GM23338 (cell line): ENCODE data around the gene SEMA5A. TPM values are rescaled to one million over a fixed set of nuclear protein-coding genes. Genes with fewer than 3 reads are reported as not detected.

Experiments used
- ATAC-seq: fragments of 200-7000 bp; cut with Tn5 transposase; 3 replicates; pipeline ENCODE4 v1.9.1; 2020
- DNase-seq: peaks from one replicate; pipeline ENCODE4 v3.0.0-alpha.2; 2015; ENCODE audit warnings: low spot score
- H2AFZ ChIP-seq: fragments of 200-600 bp; sonication (generic); 2 replicates; pipeline ENCODE4 v1.8.0; 2016; ENCODE audit warnings: antibody characterized with exemption, mild to moderate bottlenecking, moderate library complexity
- H3F3A ChIP-seq: fragments of 200-600 bp; sonication (generic); replicated peaks from 2 replicates; pipeline ENCODE4 v1.8.0; 2017; ENCODE audit warnings: antibody characterized with exemption, mixed run types, low read depth
- H3K27ac ChIP-seq: fragments of 200-600 bp; sonication (generic); 2 replicates; pipeline ENCODE4 v1.6.1; 2016; ENCODE audit warnings: low read depth
- H3K27me3 ChIP-seq: fragments of 200-600 bp; sonication (generic); 2 replicates; pipeline ENCODE4 v1.8.0; 2016; ENCODE audit warnings: mild to moderate bottlenecking, mixed run types, moderate library complexity; ENCODE audit not compliant: insufficient read depth
- H3K36me3 ChIP-seq: fragments of 200-600 bp; sonication (generic); 2 replicates; pipeline ENCODE4 v1.8.0; 2016; ENCODE audit warnings: mild to moderate bottlenecking; ENCODE audit not compliant: insufficient read depth
- H3K4me1 ChIP-seq: fragments of 200-600 bp; sonication (generic); 2 replicates; pipeline ENCODE4 v1.8.0; 2016; ENCODE audit warnings: mild to moderate bottlenecking, moderate library complexity; ENCODE audit not compliant: insufficient read depth
- H3K4me2 ChIP-seq: fragments of 200-600 bp; sonication (generic); 2 replicates; pipeline ENCODE4 v1.7.1; 2017; ENCODE audit warnings: mixed run types
- H3K4me3 ChIP-seq: fragments of 200-600 bp; sonication (generic); 2 replicates; pipeline ENCODE4 v1.6.1; 2016; ENCODE audit warnings: mixed run types
- H3K79me2 ChIP-seq: fragments of 200-600 bp; sonication (generic); replicated peaks from 2 replicates; pipeline ENCODE4 v1.8.0; 2017; ENCODE audit warnings: mild to moderate bottlenecking; ENCODE audit not compliant: insufficient read depth
- H3K9me2 ChIP-seq: fragments of 200-600 bp; sonication (generic); 2 replicates; pipeline ENCODE4 v1.8.0; 2017; ENCODE audit not compliant: insufficient read depth
- H4K20me1 ChIP-seq: fragments of 200-600 bp; sonication (generic); replicated peaks from 2 replicates; pipeline ENCODE4 v1.8.0; 2017; ENCODE audit warnings: mild to moderate bottlenecking; ENCODE audit not compliant: insufficient read depth
- H3K27ac Mint-ChIP-seq: 2 replicates; pipeline ENCODE4 v1.8.0; 2020; ENCODE audit warnings: inconsistent platforms, mild to moderate bottlenecking, moderate library complexity, mixed read lengths
- H3K27me3 Mint-ChIP-seq: 3 replicates; pipeline ENCODE4 v1.8.0; 2022; ENCODE audit warnings: low read depth, mild to moderate bottlenecking, moderate library complexity, mixed read lengths, inconsistent platforms; ENCODE audit not compliant: insufficient read depth, poor library complexity
- H3K36me3 Mint-ChIP-seq: 3 replicates; pipeline ENCODE4 v1.8.0; 2021; ENCODE audit warnings: low read depth, mild to moderate bottlenecking, inconsistent platforms, moderate library complexity, mixed read lengths
- H3K4me1 Mint-ChIP-seq: 3 replicates; pipeline ENCODE4 v1.8.0; 2020; ENCODE audit warnings: mild to moderate bottlenecking, inconsistent platforms, mixed read lengths
- H3K4me3 Mint-ChIP-seq: 3 replicates; pipeline ENCODE4 v1.8.0; 2021; ENCODE audit warnings: moderate library complexity, mild to moderate bottlenecking, inconsistent platforms, mixed read lengths
- H3K9me3 Mint-ChIP-seq: 3 replicates; pipeline ENCODE4 v1.8.0; 2020; ENCODE audit warnings: moderate library complexity, mild to moderate bottlenecking, inconsistent platforms, mixed read lengths
- CREB1 ChIP-seq: fragments of 250-450 bp; sonication (Bioruptor Pico); IDR thresholded peaks from 2 replicates; pipeline ENCODE4 v1.5.0; 2020; ENCODE audit warnings: low read depth, mild to moderate bottlenecking, moderate library complexity
- CTCF ChIP-seq, 2 experiments: fragments of 200-600 bp in 1 of 2; sonication (generic) in 1 of 2; conservative IDR thresholded peaks; 2 replicates each; pipeline versions ENCODE4 v1.5.1 to v1.6.1; 2016 to 2017; ENCODE audit warnings: antibody characterized with exemption in 2 of 2, low read depth in 2 of 2, mild to moderate bottlenecking in 2 of 2, moderate library complexity in 1 of 2
- ETS1 ChIP-seq: IDR thresholded peaks from 2 replicates; pipeline ENCODE4 v1.6.1; 2016; ENCODE audit warnings: antibody characterized with exemption
- EZH2 ChIP-seq: fragments of 200-600 bp; sonication (generic); IDR thresholded peaks from one replicate; pipeline ENCODE4 v1.8.0; 2017; ENCODE audit warnings: antibody characterized with exemption, mild to moderate bottlenecking, low read depth; ENCODE audit not compliant: unreplicated experiment
- EZH2phosphoT487 ChIP-seq: fragments of 200-600 bp; sonication (generic); IDR thresholded peaks from one replicate; pipeline ENCODE4 v1.8.1; 2018; ENCODE audit warnings: antibody characterized with exemption; ENCODE audit not compliant: unreplicated experiment
- JUNB ChIP-seq: IDR thresholded peaks from one replicate; pipeline ENCODE4 v1.6.1; 2016; ENCODE audit warnings: antibody characterized with exemption; ENCODE audit not compliant: unreplicated experiment
- NANOG ChIP-seq: IDR thresholded peaks from 2 replicates; pipeline ENCODE4 v1.6.1; 2016; ENCODE audit warnings: antibody characterized with exemption, borderline replicate concordance
- POLR2AphosphoS5 ChIP-seq: IDR thresholded peaks from 2 replicates; pipeline ENCODE4 v1.6.1; 2016; ENCODE audit warnings: antibody characterized with exemption, low read depth
- REST ChIP-seq: IDR thresholded peaks from one replicate; pipeline ENCODE4 v1.6.1; 2018; ENCODE audit warnings: antibody characterized with exemption; ENCODE audit not compliant: unreplicated experiment
- STAT1 ChIP-seq: IDR thresholded peaks from one replicate; pipeline ENCODE4 v1.6.1; 2016; ENCODE audit warnings: antibody characterized with exemption; ENCODE audit not compliant: unreplicated experiment
- ZNF114 ChIP-seq: fragments of 250-450 bp; sonication (Bioruptor Pico); IDR thresholded peaks from 2 replicates; pipeline ENCODE4 v1.5.0; 2020; ENCODE audit warnings: mild to moderate bottlenecking, moderate library complexity
- ZNF331 ChIP-seq: fragments of 250-450 bp; sonication (Bioruptor Pico); IDR thresholded peaks from 2 replicates; pipeline ENCODE4 v1.5.0; 2020; ENCODE audit warnings: low read depth, mild to moderate bottlenecking, moderate library complexity
- ZNF462 ChIP-seq: fragments of 250-450 bp; sonication (Bioruptor Pico); IDR thresholded peaks from 2 replicates; pipeline ENCODE4 v1.5.0; 2020; ENCODE audit warnings: mild to moderate bottlenecking, moderate library complexity
- polyA plus RNA-seq: library from polyadenylated mRNA; unstranded; fragments of >200 nt; fragmentation: Nextera tagmentation; extraction: Ambion mirVana; gene quantifications from 2 replicates; pipeline ENCODE4 v1.2.1, GENCODE V29; 2016
- total RNA-seq: library from RNA; depleted of rRNA; stranded (reverse); fragments of >200 nt; shearing (Covaris generic); gene quantifications from 2 replicates; pipeline ENCODE4 v1.2.3, GENCODE V29; 2014

The SEMA5A gene
- total and polyA plus RNA-seq, 2 experiments from 2014 or later = 2.1 to 8.1 TPM

- TF ChIP-seq ETS1 (no peak), REST (no peak), EZH2 (no peak), CTCF (conservative IDR thresholded peaks at IDR 0.05; ENCODE audit: low read depth in 2 of 2) (no peak), ZNF331 (no peak), ZNF114 (no peak), CREB1 (CRISPR knock-in tag) (no peak), STAT1 (no peak), POLR2AphosphoS5 (no peak), NANOG (no peak), EZH2phosphoT487 (no peak), JUNB (no peak), ZNF462 (CRISPR knock-in tag) (no peak)
- no peak overlapping the region for H2AFZ ChIP-seq
- H3K4me1 ChIP-seq = no peaks in the 10 kb centered on the region
- no peak for ATAC-seq
- H3K4me3 Mint-ChIP-seq = no peak overlapping the region
- no peaks in the 10 kb centered on the region for H3K4me1 Mint-ChIP-seq
- no peak for DNase-seq
- no peaks in the 10 kb centered on the region for H3K36me3 ChIP-seq
- no peaks in the 10 kb centered on the region for H3K79me2 ChIP-seq
- no peaks in the 10 kb centered on the region for H3K36me3 Mint-ChIP-seq
- H3K9me2 ChIP-seq = no peaks in the 10 kb centered on the region; the same call in 1 of the 2 replicates
- no peak overlapping the region for H3K27ac Mint-ChIP-seq
- no peaks in the 10 kb centered on the region for H3K9me3 Mint-ChIP-seq
- H3K4me3 ChIP-seq = no peak overlapping the region
- no peaks in the 10 kb centered on the region for H4K20me1 ChIP-seq
- H3F3A ChIP-seq = no peaks in the 10 kb centered on the region
- no peaks in the 10 kb centered on the region for H3K27me3 ChIP-seq
- H3K27ac ChIP-seq = no peak overlapping the region
- no peak overlapping the region for H3K4me2 ChIP-seq
- no peaks in the 10 kb centered on the region for H3K27me3 Mint-ChIP-seq
These were observed 385.1 kb downstream of the SEMA5A start for GRCh38 chr5:9160747-9161146.
